DMS79 (cell line): ENCODE measurements around the gene HBD.
"Not testable (repeated sequence)": the region's sequence is repeated elsewhere in the genome, so short reads cannot be mapped to it uniquely, and the experiment has no call there.

Experiments
- DNase-seq: peaks from one replicate; lab custom pipeline; 2025; lab: John Stamatoyannopoulos, UW

The HBD gene

GRCh38 chr11:5252919-5253265 lies 18.6 kb upstream of the HBD start:
- DNase-seq = no peak

DNA sequence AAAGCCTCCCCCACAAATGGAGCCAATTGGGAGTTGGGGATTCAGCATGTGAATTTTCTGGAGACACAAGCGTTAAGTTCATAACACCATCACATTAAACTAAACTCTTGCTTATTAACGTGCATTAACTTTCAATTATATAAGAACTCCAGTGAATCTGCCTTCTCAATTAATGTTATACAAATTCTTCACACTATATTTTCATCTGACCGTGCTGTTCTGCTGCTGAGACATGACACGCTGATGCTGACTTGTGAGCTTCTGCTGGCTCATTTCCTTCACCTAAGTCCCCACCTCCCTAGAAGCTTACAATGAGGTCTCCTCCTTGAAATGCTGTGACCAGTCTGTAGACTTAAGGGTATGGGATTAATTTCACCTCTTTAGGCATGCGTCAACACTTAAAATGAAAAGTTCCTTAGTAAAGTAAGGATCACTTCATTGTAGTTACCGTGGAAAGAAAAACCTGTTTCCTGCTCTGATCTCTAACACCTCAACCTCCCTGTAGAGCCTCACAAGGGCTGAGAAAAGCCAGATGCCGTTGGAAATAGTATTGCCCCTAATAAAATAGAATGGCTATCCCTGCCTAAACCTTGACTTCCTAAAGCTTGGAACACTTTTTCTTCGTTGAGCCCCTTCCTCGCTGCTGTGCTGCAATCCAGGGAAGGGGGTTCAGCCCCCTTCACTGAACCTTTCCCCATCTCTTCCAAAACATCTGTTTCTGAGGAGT lies 18.1 kb upstream of the HBD start:
- no peak for DNase-seq

DNA sequence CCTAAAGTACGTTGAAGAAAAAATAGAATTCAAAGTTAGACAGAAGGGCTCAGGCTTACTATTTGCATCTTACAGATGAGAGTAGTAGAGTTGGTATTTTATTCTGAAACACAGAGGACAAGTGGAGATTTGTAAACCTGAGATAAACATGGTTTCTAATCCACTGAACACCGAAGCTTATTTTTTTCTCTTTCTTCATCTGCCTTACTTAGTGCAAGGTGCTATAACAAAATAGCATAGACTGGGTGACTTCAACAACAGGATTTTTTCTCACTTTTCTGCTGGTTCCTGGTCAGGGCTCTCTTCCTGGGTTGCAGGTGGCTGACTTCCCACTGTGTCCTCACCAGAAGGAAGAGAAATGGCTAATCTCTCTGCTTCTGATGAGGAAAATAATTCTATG lies 17.5 kb upstream of the HBD start:
- no peak for DNase-seq

DNA sequence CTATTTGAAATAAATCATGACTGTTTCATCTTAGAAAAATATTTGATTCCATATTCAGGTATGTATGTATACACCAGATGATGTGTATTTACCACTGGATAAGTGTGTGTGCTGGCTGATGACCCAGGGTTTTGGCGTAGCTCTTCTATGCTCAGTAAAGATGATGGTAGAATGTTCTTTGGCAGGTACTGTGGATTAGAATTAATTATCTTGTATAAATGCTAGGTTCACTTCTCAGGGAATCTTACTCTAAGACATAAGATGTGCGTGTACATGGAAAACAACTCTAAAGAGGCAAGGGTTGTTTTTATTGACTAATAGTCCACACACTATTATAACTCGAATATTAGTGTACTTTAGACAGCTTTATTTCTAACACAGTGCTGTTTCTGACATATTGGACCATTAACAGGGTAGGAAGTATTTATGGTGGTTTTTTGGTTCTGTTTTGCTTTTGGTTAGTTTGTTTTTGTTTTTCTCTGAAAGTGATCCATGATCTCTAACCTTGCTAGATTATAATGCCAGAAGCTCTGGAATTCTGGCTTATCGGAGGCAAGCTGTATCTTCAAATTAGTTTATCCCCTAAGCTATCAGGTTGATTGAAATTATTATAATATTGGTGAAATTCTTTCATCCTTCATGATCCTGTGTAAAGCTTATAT lies 16.4 kb upstream of the HBD start:
- DNase-seq = no peak

- not testable (repeated sequence) for DNase-seq
Observed at GRCh38 chr11:5249807-5250396, 15.6 kb upstream of the HBD start, which contains the start of gene HBG1. TSS of gene HBG1 (minus strand) at chr11:5249857. CDS start at chr11:5249804, 53 bp downstream.

GRCh38 chr11:5248498-5248897 lies 14.2 kb upstream of the HBD start:
- DNase-seq = not testable (repeated sequence)

GRCh38 chr11:5247472-5248192 lies 13.3 kb upstream of the HBD start:
- DNase-seq = no peak

GRCh38 chr11:5246772-5247471 lies 12.6 kb upstream of the HBD start:
- DNase-seq = no peak

- no peak for DNase-seq
Observed at GRCh38 chr11:5245155-5245554, 10.9 kb upstream of the HBD start.

- DNase-seq = no peak
Observed at GRCh38 chr11:5243816-5244180, 9.5 kb upstream of the HBD start.

- DNase-seq = no peak
Observed at GRCh38 chr11:5242933-5243815, 8.9 kb upstream of the HBD start.

DNA sequence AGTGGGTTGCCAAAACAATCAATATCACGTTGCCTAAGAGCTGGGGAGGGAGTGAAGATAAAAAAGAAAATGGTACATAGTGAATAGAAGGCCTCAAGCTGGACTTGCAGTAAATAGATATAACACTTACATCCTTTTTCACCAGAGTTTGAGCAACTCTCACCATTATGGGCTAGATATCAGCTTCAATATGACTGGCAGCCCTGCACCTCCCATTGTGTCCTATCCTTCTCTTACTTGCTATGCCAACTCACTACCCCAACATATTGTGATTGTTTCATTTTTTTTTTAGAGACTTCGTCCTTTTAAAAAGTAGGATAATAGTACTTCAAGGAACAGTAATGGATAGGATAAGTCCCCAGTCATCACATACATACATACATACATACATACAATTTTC lies 7.9 kb upstream of the HBD start:
- DNase-seq = no peak

DNA sequence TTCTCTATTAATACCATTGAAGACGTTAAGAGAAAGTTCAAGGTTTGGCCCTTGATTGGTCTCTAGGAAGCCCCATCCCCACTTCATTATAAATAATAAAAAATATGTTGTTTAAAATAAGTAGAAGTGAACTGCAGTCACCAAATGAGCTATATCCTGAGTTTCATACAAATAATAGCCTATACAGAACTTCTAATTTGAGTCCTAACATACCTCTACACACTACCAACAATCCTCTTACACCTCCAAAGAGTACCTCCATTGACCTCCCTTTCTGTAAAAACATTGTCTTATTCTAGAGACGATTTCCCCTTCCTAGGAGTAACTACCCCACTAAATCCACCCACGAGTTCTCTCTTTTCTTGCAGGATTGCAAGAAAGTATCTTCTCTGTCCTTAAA lies 7.2 kb upstream of the HBD start:
- DNase-seq = no peak

DNA sequence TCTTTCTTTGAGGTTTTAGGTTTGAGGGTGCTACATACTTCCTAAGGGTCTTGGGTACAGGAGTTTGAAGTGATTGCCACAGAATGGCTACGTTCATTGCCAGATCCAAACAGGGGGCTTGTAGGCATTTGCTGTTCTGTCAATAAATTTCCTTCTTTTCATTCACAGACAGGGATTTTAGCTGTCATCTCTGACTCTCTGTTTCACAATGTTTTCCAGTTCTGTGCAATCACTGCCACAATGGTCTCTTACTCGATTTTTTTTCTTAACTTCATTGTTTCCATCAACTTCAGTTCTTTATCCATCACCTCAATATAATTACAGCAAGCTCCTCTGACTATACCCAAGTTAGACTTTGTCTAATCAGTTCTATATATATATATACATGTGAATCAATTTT lies 6.2 kb upstream of the HBD start:
- no peak for DNase-seq

DNA sequence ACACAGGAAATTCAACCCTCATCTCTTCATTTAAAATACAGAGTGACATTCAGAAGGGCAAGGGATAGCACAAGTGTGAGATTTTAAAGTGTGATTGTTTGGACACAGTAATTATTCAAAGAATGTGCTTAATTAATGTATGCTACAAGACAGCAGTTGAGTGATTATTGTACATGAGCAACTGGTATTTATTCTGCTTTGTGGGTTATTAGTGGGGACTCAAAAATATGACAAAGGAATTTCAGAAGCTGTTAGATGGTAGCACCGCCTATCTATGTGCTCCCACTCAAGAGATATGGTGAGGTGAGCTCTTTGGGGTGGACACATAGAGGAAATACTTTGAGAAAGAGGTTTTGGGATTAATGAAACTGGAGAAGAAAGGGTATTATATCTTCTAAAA lies 5.8 kb upstream of the HBD start:
- no peak for DNase-seq

GRCh38 chr11:5239046-5239445 lies 4.8 kb upstream of the HBD start:
- no peak for DNase-seq

- no peak for DNase-seq
Observed at GRCh38 chr11:5238486-5238885, 4.2 kb upstream of the HBD start.

DNA sequence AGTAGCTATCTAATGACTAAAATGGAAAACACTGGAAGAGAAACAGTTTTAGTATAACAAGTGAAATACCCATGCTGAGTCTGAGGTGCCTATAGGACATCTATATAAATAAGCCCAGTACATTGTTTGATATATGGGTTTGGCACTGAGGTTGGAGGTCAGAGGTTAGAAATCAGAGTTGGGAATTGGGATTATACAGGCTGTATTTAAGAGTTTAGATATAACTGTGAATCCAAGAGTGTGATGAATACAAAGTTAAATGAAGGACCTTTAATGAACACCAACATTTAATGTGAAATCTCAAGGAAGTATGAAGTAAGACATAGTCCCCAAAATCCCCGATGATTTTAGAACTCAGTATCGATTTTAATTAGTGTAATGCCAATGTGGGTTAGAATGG lies 3.1 kb upstream of the HBD start:
- no peak for DNase-seq

- no peak for DNase-seq
Observed at GRCh38 chr11:5235364-5236095, 1.2 kb upstream of the HBD start.

DNA sequence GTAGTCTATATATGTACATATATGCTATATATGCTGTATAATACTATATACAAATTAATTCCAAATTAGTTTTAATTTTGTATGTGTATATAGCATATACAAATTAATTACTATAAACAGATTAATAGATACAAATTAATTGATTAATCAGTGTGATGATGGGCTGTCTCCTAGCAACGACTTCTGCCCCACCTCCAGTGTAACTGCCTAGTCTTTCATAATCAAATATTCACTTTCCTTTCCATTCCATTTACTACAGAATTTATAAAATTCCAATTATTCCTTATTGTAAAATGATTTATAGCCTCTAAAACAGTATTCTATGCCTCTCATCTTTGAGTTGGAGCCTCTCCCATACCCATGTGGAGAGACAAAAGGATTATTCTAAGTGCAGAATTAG lies 976 bp downstream of the HBD start:
- DNase-seq = no peak

DNA sequence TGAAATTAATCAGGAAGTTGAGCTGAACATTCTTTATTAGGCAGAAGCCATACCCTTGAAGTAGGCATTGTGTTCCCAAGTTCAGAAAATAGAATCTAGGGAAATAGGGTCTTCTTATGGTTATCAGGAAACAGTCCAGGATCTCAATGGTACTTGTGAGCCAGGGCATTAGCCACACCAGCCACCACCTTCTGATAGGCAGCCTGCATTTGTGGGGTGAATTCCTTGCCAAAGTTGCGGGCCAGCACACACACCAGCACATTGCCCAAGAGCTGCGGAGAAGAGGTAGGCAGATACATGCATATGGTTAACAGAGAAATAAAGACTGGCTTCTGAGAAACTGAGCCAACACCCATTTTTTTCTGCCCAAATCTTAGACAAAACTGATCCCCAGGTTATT lies 1.5 kb downstream of the HBD start:
- DNase-seq = no peak
